Stimulated activated CD4-positive, alpha-beta T cell treated with anti-CD3 and anti-CD28 coated beads, Interleukin-12 subunit alpha, Interleukin-12 subunit beta, amount 100 ng/mL, for 48 hours (primary cell): ENCODE results near the gene RTN4.
"Not testable (repeated sequence)": the region's sequence is repeated elsewhere in the genome, so short reads cannot be mapped to it uniquely, and the experiment has no call there.

Source experiments
- DNase-seq, 3 donors: peaks; one replicate each; pipeline ENCODE4 v3.0.0-alpha.2; 2020; ENCODE audit warnings: low read depth in 2 of 3, low spot score in 1 of 3

RTN4 gene, protein sequence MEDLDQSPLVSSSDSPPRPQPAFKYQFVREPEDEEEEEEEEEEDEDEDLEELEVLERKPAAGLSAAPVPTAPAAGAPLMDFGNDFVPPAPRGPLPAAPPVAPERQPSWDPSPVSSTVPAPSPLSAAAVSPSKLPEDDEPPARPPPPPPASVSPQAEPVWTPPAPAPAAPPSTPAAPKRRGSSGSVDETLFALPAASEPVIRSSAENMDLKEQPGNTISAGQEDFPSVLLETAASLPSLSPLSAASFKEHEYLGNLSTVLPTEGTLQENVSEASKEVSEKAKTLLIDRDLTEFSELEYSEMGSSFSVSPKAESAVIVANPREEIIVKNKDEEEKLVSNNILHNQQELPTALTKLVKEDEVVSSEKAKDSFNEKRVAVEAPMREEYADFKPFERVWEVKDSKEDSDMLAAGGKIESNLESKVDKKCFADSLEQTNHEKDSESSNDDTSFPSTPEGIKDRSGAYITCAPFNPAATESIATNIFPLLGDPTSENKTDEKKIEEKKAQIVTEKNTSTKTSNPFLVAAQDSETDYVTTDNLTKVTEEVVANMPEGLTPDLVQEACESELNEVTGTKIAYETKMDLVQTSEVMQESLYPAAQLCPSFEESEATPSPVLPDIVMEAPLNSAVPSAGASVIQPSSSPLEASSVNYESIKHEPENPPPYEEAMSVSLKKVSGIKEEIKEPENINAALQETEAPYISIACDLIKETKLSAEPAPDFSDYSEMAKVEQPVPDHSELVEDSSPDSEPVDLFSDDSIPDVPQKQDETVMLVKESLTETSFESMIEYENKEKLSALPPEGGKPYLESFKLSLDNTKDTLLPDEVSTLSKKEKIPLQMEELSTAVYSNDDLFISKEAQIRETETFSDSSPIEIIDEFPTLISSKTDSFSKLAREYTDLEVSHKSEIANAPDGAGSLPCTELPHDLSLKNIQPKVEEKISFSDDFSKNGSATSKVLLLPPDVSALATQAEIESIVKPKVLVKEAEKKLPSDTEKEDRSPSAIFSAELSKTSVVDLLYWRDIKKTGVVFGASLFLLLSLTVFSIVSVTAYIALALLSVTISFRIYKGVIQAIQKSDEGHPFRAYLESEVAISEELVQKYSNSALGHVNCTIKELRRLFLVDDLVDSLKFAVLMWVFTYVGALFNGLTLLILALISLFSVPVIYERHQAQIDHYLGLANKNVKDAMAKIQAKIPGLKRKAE

DNA sequence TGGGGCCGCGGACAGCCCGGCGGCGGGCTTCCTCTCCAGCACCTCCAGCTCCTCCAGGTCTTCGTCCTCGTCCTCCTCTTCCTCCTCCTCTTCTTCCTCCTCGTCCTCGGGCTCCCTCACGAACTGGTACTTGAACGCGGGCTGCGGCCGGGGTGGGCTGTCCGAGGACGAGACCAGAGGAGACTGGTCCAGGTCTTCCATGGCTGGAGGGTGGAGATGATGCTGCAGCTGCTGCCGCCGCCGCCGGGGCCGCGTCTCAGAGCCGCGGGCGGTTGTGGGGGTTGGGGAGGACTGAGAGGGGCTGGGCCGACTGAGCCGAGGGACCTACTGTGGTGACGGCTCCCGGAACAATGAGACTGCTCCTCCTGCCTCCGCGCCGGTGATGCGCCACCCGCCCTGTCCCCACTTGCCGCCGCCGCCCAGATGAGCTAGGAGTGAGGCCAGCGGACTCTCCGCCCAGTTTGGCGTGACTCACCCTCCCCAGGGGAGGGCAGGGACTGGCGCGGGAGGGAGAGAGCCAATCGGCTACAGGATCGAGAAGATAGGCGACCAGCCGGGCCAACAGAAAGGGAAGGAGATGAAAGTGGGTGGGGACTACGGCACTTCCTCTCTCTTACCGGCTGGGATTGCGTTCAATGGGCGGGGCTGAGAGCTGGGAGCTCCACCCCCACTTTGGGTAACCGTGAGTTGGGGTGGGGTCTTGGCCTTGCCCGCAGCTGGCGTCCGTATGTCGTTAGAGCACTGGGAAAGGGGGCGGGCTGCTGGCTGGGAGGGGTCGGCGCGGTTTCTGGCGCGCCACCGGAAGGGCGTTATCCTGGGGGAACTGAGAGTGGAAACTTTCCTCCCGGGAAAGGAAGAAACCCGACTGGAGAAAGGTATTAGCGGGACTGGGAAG, at the start of gene RTN4:
Gene RTN4, minus strand, starts transcription at position 352 of the 895 bp plus-strand sequence. Its CDS starts 151 bp downstream, at position 201.
- peak; percentile 93 to 99 (median 98) for DNase-seq

DNA sequence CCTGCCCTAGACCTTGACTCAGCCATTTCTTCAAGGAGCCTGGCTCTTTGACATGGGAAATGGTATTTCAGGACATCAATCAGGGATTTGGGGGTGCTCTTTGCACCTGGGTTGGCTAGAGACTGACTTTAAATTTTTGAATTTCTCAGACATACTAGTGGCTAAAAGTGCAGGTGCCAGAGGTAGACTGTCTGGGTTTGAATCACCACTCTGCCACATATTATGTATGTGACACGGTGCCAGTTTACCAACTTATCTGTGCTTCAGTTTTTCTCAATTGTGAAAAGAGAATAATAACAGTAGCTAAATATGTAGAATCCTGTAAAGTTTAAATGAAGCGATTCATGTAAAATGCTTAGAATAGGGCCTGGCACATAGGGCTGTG, 49.2 kb upstream of the RTN4 start:
- DNase-seq = no peak

DNA sequence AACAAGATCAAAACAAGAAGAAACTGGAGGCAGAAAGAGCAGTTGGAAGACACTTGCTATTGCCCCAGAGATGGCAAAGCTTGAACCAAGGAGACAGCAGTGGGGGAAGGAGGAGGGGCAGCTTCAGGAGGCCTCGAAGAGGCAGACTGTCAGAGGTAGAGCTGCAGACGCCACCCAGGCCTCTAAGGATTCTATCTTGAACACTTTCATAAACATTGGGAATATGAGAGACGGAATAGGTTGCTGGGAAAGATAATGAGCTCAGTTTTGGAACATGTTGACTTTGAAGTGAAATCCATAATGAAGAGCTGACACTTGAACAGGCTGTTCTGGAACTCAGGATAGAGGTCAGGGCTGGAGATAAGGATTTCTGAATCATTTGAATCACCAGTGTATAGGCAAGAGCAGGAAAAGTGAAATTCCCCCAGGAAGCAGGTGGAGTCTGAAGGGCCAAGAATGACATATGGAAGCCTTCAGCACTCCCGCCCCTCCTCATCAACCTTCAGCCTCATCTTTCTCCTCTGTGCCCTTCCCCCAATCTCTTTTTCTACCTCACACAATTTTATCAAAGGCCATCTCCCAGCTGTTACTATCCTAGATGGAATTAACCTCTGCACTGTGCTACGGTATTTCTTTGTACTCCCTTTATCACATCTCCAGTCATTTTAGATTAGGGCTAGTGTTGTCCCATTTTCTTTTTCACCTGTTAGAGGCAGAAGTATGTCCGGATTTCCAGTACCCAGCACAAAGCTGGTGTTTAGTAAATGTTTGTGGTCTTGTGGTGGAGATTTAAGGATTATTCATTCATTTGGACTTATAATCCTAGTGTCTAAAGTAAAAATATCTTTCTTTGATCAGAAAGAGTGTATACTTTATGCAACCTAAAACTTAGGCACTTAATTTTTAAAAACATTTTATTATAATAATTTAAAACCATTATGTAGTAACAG, 47.5 kb upstream of the RTN4 start:
- no peak for DNase-seq

DNA sequence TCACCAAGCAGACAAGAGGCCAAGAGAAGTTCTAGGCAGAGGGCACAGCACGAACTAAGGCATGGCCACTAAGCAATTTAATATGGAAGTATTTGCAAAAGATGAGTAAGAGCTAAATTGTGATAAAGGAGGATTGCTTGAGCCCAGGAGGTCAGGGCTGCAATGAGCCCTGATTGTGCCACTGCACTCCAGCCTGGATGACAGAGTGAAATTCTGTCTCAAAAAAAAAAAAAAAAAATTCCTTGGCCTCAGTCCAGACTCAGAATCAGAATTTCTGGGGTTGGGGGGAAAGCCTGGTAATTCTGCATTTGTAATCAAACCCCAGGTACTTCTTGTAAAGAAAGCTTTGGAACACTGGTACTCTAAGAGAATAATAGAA, 46.8 kb upstream of the RTN4 start:
- DNase-seq = no peak

DNA sequence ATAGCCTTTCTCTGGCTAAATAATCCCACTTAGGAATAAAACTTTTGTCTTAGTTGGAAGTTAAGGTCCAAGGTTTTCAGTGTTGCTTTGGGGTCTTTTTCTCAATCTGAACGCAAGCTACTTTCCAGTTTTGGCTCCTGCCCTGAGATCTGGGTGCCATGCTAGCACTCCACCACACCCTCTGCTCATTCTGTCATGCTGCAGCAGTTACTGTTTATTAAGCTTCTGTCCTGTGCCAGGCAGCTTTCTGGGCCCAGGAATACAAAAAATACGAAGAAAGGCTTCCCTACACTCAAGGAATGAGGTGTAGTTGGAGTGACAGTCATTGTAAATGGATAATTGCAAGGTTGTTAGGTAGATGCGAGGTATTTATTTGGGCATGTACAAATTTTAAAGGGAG, 46.3 kb upstream of the RTN4 start:
- DNase-seq = no peak

DNA sequence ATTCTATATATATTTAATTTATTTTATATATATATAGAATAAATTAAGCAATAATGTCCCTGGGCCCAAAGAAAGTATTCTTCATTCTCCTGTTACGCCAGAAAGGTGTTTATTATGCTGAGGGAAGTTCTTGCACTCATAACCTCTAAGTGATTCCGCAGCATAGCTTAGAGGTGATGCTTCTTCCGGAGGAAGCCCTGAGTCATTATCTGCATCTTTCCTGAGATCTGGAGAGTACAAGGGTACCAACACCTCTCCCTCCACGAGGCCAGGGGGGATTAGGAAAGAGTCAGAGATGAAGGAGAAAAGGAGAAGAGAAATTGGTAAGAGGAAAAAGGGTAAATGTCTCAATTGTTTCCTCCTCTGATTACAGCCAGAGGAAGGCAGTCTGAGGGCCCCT, 43.1 kb upstream of the RTN4 start:
- DNase-seq = no peak

DNA sequence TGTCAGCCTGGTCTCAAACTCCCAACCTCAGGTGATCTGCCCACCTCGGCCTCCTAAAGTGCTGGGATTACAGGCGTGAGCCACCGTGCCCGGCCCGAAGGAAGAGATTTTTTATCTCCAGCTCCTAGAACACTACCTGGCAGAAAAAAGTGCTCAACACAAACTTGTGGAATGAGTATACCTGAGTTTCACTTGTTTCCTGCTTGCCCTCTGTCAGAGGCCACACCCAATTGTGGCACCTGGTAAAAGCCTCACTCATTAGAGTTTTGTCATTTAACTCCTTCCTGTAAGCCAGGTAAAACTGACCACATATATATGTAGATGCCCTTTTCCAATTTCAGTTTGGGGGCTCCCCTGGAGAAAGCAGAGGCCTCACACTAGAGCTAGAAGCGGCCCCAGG, 42.2 kb upstream of the RTN4 start:
- DNase-seq = no peak

DNA sequence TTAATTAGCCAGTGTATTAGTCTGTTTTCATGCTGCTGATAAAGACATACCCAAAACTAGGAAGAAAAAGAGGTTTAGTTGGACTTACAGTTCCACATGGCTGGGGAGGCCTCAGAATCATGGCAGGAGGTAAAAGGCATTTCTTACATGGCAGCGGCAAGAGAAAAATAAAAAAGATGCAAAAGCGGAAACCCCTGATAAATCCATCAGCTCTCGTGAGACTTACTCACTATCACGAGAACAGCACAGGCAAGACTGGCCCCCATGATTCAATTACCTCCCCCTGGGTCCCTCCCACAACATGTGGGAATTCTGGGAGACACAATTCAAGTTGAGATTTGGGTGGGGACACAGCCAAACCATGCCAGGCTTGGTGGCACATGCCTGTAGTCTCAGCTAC, 41.4 kb upstream of the RTN4 start:
- not testable (repeated sequence) for DNase-seq

DNA sequence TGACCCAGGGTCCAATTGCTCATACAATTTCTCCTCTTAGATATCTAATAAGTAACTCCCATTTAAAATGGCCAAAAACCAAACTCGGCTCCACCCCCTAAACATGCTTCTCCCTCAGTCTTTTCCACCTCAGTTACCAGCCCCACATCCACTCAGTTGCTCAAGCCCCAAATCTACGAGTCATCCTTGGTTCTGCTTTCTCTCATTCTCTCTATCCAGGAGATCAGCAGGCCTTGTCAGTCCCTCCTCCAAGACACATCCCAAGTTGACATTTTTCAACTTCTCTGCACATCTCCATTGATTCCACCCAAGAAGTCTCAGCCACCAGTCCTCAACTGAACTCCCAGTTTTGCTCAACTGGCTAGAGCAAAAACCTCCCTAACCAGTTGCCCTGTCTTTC, 40.5 kb upstream of the RTN4 start:
- no peak for DNase-seq

DNA sequence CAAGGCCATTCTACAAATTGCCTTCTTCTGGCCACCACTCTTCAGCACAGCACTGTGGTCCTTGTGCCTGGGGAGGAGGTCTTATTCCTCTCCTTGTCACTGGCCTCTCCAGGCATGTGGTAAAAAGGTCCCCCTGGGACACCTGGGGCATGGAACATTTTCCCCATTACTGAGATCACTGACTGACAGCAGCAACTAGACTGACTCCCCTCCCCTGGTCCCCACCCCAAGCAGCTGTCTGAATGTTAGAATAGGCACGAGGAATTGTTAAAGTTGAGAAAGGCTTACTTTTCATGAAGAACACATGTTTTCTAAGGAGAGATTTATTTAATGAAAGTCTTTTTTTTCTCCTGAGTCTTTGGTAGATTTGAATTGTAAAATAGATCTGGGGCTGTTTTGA, 39.5 kb upstream of the RTN4 start:
- no peak for DNase-seq

DNA sequence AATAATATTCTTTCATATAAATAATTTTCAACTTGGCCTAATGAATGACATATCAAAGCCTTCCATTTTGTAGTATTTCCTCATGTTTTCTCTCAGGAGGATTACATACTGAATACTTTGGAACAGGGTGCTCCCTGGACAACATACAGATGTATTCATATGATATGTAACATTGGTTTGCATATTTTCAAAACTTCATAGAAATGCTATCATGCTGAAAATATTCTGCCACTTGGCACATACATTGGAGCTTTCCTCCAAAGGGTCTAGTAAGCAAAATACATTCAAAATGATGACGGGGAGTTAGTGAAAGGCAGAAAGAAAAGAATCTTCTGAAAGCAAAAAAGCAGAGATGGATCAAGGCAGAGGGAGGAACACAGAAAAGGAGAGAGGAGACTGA, 38.1 kb upstream of the RTN4 start:
- DNase-seq = no peak

DNA sequence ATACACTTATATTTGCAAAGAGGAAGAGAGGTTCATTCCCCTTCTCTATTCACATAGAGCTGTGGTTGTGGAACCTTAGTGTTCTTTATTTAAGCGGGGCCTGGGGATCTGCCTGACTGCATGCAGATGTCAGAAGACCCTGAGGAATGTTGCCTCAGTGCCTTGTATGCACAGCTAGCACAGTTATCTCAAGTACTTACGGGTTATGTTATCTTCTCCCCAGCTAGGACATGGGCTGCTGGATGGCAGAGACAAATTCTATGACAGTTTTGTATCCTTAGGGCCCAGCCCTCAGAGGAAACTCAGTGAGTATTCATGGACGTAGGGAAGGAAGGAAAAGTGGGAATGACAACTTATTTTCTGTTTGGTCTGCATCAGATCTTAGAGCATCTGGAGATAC, 37.7 kb upstream of the RTN4 start:
- no peak for DNase-seq

DNA sequence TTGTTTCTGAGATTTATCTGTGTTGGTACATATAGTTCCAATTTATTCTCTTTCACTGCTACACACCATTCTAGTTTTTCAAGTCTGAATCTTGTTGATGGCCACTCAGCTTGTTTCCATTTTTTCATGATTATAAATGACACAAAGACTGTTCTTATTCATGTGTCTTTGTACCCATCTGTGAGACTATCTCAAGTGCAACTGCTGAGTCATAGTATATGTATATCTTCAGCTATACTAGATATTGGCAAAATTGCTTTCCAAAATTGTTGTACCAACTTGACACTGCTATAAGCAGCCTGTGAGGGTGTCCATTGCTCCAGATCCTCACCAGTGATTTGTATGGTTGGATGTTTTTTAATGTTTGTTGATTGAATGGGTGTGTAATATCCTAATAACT, 37.2 kb upstream of the RTN4 start:
- DNase-seq = no peak

DNA sequence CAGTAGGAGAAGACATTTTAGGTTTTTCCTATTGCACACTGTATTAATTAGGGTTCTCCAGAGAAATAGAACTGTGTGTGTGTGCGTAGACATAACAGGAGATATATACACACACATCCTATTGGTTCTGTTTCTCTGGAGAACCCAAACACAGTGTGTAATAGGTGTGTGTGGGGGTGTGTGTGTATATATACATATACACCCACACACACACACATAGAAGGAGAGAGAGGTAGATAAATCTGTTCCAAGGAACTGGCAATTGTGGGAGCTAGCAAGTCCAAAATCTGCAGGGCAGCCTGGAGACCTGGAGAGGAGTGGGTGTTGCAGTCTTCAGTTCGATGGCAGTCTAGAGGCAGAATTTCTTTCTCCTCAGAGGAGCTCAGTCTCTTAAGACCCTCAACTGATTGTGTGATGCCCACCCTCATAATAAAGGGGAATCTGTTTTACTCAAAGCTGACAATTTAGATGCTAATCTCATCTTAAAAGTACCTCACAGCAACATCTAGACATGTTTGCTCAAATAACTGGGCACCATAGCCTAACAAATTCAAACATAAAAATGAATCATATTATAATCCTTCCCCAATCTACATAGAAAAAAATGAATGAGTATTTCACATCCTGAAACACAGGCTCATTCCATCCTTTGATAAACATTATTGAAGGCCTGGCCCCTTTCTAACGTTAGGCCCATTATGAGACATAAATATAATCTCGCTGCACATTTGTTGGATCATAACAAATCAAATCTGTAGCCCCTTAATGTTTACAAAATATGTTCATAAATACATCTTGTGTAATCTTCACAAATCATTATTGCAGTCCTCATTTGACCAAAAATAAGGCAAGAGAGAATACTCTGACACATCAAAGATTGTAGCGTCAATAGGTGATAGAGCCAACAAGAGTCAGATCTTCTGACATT, 35.1 kb upstream of the RTN4 start:
- DNase-seq = no peak

DNA sequence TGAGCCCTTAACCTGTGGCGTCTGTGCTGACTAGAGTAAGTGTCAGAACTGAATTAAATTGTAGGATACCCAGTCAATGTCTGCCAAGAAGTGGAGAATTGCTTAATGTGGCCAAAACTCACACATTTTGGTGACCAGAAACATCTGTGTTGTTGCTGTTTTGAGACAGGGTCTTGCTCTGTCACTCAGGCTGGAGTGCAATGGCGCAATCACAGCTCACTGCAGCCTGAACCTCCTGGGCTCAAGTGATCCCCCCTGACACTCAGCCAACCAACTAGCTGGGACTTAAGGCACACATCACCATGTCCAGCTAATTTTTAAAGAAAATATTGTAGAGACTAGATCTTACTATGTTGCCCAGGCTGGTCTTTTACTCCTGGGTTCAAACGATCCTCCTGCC, 34.4 kb upstream of the RTN4 start:
- no peak for DNase-seq

DNA sequence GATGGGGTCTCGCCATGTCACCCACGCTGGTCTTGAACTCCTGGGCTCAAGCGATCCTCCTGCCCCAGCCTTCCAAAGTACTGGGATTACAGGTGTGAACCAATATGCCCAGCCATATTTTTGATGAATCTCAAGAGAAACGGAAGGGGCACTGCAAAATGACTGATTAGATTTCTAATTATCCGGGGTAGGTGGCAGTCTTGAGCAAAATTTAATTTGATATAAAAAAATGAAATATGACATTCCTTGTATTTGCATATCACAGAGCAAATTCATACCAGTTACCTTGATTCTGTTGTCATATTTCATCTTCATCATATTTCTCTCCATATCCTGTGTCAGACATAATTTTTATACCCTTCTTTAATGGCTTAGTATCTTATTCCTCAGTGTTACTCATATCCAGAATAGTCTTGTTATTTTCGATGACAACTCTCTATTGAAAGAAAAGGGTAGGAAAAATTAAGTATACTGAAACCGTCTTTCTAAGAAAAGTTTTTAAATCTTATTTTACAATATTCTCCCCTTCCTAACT, 30.0 kb upstream of the RTN4 start:
- no peak for DNase-seq

DNA sequence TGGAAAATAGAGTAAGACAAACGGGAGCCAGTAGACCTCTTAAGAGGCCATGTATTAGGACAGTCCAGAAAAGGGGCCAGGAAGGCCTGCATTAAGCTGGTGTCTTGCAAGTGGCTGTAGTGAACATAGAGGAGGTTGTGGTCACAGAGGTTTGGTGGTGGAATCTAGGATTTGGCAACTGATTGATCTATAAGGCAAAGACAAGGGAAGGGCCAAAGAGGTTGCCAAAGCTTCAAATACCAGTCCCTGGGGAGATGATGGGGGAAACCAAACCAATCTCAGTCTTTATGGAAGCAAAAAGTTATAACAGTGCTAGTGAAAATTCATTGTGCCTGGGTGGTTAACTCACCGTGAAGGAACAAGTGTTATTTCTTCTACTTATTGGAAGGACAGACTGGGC, 28.7 kb upstream of the RTN4 start:
- no peak for DNase-seq

DNA sequence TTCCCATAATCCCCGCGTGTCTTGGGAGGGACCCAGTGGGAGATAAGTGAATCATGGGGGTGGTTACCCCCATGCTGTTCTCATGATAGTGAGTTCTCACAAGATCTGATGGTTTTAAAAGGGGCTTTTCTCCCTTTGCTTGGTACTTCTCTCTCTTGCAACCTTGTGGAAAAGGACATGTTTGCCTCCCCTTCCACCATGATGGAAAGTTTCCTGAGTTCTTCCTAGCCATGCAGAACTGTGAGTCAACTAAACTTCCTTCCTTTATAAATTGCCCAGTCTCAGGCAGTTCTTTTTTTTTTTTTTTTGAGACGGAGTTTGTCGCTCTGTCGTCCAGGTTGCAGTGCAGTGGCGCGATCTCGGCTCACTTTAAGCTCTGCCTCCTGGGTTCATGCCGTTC, 26.5 kb upstream of the RTN4 start:
- no peak for DNase-seq
